ENCODE data around the gene ARID5A.

GRCh38 chr2:96493072-96493471 is 43.5 kb upstream of the ARID5A start:
- TF ChIP-seq CTCF (conservative IDR thresholded peaks at IDR 0.05; ENCODE audit: low read depth in 2 of 2) (no peak), EZH2 (IDR thresholded peaks at IDR 0.05; ENCODE audit: low read depth, unreplicated experiment) (no peak), NANOG (IDR thresholded peaks at IDR 0.05; ENCODE audit: borderline replicate concordance) (no peak), EZH2phosphoT487 (IDR thresholded peaks at IDR 0.05; ENCODE audit: unreplicated experiment) (no peak), REST (IDR thresholded peaks at IDR 0.05; ENCODE audit: unreplicated experiment) (no peak), POLR2AphosphoS5 (IDR thresholded peaks at IDR 0.05; ENCODE audit: low read depth) (no peak), ZNF462 (CRISPR knock-in tag; IDR thresholded peaks at IDR 0.05) (no peak), CREB1 (CRISPR knock-in tag; IDR thresholded peaks at IDR 0.05; ENCODE audit: low read depth) (no peak), ZNF114 (CRISPR knock-in tag; IDR thresholded peaks at IDR 0.05) (no peak), ETS1 (IDR thresholded peaks at IDR 0.05) (no peak), ZNF331 (CRISPR knock-in tag; IDR thresholded peaks at IDR 0.05; ENCODE audit: low read depth) (no peak), STAT1 (IDR thresholded peaks at IDR 0.05; ENCODE audit: unreplicated experiment) (no peak)
